ENCODE results near the gene SRMS. TPM values are rescaled to one million over a fixed set of nuclear protein-coding genes. Genes with fewer than 3 reads are reported as not detected.

SRMS gene
- total and polyA plus RNA-seq, 8 donors = 0.08 to 0.27 (median 0.18) TPM; not detected in 3

DNA sequence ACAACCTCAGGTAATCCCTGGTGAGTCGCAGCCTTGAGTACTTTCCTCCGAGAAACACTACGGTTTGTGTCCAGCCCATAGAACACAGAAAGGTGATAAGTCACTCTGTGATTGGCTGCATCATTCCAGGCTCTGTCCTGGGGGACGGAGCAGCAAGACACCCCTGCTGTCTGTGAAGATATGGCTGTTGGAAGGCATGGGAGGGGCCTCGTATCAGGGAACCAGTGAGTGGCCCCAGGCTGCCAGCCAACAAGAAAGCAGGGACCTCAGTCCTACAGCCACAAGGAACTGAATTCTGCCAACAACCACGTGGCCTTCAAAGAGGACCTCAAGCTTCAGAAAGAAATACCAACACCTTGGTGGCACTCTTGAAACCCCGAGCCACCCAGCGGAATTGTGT, 42.3 kb downstream of the SRMS start:
- Histone ChIP-seq H3K27me3 (peaks cover 2 to 95% of the 10 kb centered on the region in 2 donors), H3K4me1 (no peaks in the 10 kb centered on the region), H3K9me3 (peaks cover 0 to 10% of the 10 kb centered on the region in 2 donors), H3K27ac (no peak overlapping the region), H3K4me3 (no peak overlapping the region), H3K36me3 (no peaks in the 10 kb centered on the region)
- no peak for TF ChIP-seq CTCF (IDR thresholded peaks at IDR 0.05)
- DNase-seq (no peak), ATAC-seq (no peak)
- intact Hi-C loops (cut with DNase I) = no loop called here

DNA sequence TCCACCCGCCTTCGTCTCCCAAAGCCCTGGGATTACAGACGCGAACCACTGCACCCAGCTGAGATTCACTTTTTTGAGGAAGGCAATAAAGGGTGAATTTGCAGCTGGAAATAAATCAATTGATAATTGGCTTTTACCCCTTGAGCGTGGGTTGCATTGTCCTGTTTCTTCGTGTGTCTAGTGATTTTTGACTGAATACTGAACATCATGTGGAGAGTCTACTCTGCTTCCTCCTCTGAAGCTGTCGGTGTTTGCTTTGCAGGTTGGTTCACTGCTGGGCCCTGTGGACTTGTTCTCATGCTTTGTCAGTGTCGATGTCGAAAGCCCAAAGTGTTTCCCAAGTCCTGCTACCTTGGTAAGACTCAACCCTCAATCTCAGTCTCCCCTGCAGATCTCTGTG, 42.9 kb downstream of the SRMS start:
- TF ChIP-seq CTCF (IDR thresholded peaks at IDR 0.05) = no peak
- Histone ChIP-seq H3K9me3 (peaks cover 0 to 10% of the 10 kb centered on the region in 2 donors), H3K4me1 (peaks cover 0 to under 1% of the 10 kb centered on the region in 2 donors), H3K27me3 (peaks cover 9 to 95% of the 10 kb centered on the region in 2 donors), H3K36me3 (no peaks in the 10 kb centered on the region), H3K27ac (no peak overlapping the region), H3K4me3 (no peak overlapping the region)
- DNase-seq (no peak), ATAC-seq (no peak)
- intact Hi-C loops (cut with DNase I) = no loop called here

DNA sequence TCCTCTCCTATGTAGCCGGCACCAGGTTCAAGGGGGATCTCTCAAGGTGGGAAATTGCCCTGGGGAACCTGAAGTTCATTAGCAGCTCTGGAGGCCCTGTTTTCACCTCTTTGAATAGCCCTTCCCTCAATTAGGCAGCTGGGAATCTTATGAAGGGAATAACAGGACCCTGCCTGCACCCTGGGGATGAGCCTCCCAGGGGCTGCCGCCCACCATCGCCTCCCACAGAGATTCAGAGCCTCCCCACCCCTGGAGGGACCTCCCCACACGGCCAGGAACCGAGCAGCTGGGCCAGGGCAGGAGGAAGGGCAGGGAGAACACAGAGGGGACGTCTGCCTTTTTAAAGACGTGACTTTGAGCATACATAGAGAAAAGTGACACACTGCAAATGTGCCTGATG, 44.0 kb downstream of the SRMS start:
- intact Hi-C loops (cut with DNase I) = no loop called here

DNA sequence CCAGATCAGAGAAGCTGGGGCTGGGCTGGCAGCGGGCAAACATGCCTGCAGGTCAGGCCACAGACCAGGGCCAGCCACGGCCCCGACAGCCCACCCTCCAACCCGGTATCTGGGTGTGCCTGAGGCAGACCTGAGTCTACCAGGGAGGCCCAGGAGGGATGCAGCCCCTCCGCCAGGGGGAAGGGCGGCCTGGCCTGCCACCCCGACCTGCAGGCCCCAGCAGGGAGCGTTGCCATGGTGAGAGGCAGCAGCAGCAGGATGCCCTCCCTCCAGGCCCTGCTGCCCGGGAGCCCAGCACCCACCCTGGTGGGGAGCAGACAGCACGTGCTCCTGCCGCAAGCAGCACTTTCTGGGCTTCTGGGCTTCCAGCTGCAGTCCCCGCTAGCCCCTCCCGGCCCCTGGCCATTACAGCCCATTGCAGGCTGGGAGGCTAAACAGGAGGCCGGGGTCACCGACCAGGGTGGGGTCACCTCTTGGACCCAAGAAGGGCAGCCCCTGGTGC, 44.8 kb downstream of the SRMS start:
- Histone ChIP-seq H3K36me3 (no peaks in the 10 kb centered on the region), H3K4me3 (no peak overlapping the region), H3K27ac (no peak overlapping the region), H3K9me3 (peaks cover 0 to 10% of the 10 kb centered on the region in 2 donors), H3K4me1 (peaks cover 0 to 19% of the 10 kb centered on the region in 2 donors), H3K27me3 (peaks cover 26 to 95% of the 10 kb centered on the region in 2 donors)
- TF ChIP-seq CTCF (IDR thresholded peaks at IDR 0.05) = no peak
- intact Hi-C loops (cut with DNase I) = no loop called here
- DNase-seq (peak in 1 of 4 donors; percentile 67), ATAC-seq (no peak)

More for the DNA sequence above, 44.0 kb downstream of the SRMS start:
- peaks cover 0 to 10% of the 10 kb centered on the region in 2 donors for H3K9me3 ChIP-seq
- peaks cover 0 to 11% of the 10 kb centered on the region in 2 donors for H3K4me1 ChIP-seq
- DNase-seq (peak in 1 of 4 donors; percentile 59), ATAC-seq (no peak)
- no peak overlapping the region for H3K27ac ChIP-seq
- no peak for TF ChIP-seq CTCF (IDR thresholded peaks at IDR 0.05)
- no peaks in the 10 kb centered on the region for H3K36me3 ChIP-seq
- peaks cover 18 to 95% of the 10 kb centered on the region in 2 donors for H3K27me3 ChIP-seq
- no peak overlapping the region for H3K4me3 ChIP-seq

- DNase-seq (no peak), ATAC-seq (no peak)
- Histone ChIP-seq H3K9me3 (peaks cover 0 to 10% of the 10 kb centered on the region in 2 donors), H3K27ac (no peak overlapping the region), H3K36me3 (no peaks in the 10 kb centered on the region), H3K4me3 (no peak overlapping the region), H3K4me1 (peaks cover 0 to 20% of the 10 kb centered on the region in 2 donors), H3K27me3 (peaks cover 31 to 98% of the 10 kb centered on the region in 2 donors)
- intact Hi-C loops (cut with DNase I) = no loop called here
- TF ChIP-seq CTCF (IDR thresholded peaks at IDR 0.05) = no peak
These were observed 45.5 kb downstream of the SRMS start for GRCh38 chr20:63501818-63502670.
